ENCODE measurements around the gene FCAMR.

Gene FCAMR

DNA sequence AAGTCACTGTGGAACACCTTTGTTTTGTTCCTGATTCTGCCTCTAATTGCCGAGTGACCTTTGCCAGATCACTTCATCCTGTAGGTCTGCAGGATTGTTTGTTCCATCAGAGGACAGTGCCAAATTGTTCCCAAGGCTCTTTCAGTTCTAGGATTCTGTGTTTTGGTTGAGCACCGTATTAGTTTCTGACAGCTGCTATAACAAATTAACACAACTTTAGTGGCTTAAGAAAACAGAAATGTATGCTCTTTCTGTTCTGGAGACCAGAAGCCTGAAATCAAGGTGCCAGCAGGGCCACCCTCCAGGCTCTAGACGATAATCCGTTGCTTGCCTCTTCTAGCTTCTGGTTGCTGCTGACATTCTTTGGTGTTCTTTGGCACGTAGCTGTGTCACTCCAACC lies 20.6 kb downstream of the FCAMR start:
- H3K4me3 ChIP-seq (ENCODE audit: low read depth, low read length), result no peak overlapping the region
- DNase-seq (ENCODE audit: low read depth, low spot score), result no peak
- in situ Hi-C loops (cut with HindIII; ENCODE audit: low sequenced_read_pairs), result no loop called here
- TF ChIP-seq, protein P1, sequence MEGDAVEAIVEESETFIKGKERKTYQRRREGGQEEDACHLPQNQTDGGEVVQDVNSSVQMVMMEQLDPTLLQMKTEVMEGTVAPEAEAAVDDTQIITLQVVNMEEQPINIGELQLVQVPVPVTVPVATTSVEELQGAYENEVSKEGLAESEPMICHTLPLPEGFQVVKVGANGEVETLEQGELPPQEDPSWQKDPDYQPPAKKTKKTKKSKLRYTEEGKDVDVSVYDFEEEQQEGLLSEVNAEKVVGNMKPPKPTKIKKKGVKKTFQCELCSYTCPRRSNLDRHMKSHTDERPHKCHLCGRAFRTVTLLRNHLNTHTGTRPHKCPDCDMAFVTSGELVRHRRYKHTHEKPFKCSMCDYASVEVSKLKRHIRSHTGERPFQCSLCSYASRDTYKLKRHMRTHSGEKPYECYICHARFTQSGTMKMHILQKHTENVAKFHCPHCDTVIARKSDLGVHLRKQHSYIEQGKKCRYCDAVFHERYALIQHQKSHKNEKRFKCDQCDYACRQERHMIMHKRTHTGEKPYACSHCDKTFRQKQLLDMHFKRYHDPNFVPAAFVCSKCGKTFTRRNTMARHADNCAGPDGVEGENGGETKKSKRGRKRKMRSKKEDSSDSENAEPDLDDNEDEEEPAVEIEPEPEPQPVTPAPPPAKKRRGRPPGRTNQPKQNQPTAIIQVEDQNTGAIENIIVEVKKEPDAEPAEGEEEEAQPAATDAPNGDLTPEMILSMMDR (IDR thresholded peaks at IDR 0.05; ENCODE audit: low read depth, low read length), result no peak

DNA sequence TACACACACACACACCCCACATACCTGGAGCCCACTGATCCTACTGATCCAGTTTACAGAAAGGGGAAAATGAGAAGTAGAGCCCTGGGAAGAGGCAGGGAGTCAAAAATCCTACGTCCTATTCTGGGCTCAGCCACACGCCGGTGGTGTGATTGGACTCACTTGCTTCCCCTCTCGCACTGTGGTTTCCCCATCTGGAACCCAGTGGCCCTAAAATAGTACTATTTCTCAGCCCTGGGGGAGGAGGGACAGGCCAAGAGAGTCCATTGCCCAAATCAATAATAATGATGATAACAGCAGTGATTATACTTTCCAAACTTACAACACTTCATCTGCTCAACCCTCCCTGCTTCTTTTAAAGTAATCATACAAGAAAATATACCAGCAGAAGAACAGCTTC lies 21.1 kb downstream of the FCAMR start:
- no peak overlapping the region for H3K4me3 ChIP-seq (ENCODE audit: low read depth, low read length)
- in situ Hi-C loops (cut with HindIII; ENCODE audit: low sequenced_read_pairs), result no loop called here
- TF ChIP-seq, protein P1 (IDR thresholded peaks at IDR 0.05; ENCODE audit: low read depth, low read length), result no peak

DNA sequence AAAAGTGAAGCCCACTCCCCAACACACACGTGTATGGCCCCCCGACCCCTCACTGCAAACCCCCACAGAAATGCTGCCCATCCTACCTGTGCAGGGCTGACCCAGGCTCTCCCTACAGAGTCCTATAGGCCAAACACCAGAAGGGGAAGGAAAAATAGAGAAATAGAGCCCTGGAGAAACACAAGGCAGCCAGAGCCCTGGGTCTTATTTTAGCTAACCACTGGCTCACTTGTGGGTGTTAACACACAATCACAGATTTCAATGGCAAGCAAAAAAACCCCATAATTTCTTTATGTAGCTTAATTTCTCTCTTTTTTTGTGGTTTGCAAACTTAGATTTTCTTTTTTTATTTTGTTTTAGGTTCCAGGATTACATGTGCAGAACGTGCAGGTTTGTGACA lies 23.0 kb downstream of the FCAMR start:
- in situ Hi-C loops (cut with HindIII; ENCODE audit: low sequenced_read_pairs), result no loop called here
- no peak for DNase-seq (ENCODE audit: low read depth, low spot score)
- TF ChIP-seq, protein P1 (IDR thresholded peaks at IDR 0.05; ENCODE audit: low read depth, low read length), result no peak
- no peak overlapping the region for H3K4me3 ChIP-seq (ENCODE audit: low read depth, low read length)

More for the DNA sequence above, 21.1 kb downstream of the FCAMR start:
- DNase-seq (ENCODE audit: low read depth, low spot score), result no peak

DNA sequence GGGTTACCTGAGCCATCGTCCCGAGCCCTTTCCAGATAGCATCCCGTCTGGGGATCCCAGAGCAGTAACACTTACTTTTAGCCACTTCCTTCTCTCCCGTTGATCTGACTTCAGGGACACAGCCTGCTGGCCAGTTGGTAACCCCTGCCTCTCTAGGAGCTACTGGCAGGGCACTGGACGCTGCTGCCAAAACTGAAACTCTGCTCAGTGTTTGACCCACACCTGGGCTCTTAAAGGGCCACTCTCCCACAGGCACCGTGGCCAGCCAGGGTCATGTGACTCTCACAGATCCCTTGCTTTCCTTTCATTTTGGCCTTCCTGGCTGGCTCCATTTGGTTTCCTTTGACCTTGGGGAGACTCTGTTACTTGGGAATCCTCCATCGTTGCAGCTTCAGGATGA lies 24.0 kb downstream of the FCAMR start, which contains the start of gene PIGR:
TSS of gene PIGR (minus strand) at position 206 of the 400 bp plus-strand sequence. CDS start 5,935 bp downstream, outside the sequence.
- TF ChIP-seq, protein P1 (IDR thresholded peaks at IDR 0.05; ENCODE audit: low read depth, low read length), result no peak
- in situ Hi-C loops (cut with HindIII; ENCODE audit: low sequenced_read_pairs), result no loop called here

DNA sequence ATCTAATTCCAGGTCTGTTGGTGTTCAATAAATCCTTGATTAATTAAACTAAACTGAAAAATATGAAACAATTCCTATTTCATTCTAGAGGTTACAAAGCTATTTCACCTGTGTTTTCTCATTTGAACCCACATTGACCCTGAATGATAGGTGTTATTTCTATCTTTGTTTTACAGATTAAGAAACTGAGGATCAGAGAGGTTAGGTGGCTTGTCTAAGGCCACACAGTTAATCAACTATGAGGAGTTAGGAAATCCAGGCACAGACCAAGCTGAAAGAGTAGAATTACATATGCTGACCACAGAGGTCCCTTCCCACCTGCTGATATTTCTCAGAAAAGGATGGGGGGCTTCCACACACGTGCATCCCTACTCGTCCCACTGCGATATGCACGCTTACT lies 24.5 kb downstream of the FCAMR start:
- DNase-seq (ENCODE audit: low read depth, low spot score), result no peak
- in situ Hi-C loops (cut with HindIII; ENCODE audit: low sequenced_read_pairs), result no loop called here
- no peak overlapping the region for H3K4me3 ChIP-seq (ENCODE audit: low read depth, low read length)
- TF ChIP-seq, protein P1 (IDR thresholded peaks at IDR 0.05; ENCODE audit: low read depth, low read length), result no peak

More for the DNA sequence above, 24.0 kb downstream of the FCAMR start, which contains the start of gene PIGR:
- no peak for DNase-seq (ENCODE audit: low read depth, low spot score)
- H3K4me3 ChIP-seq (ENCODE audit: low read depth, low read length), result no peak within 1 kb of the TSS

DNA sequence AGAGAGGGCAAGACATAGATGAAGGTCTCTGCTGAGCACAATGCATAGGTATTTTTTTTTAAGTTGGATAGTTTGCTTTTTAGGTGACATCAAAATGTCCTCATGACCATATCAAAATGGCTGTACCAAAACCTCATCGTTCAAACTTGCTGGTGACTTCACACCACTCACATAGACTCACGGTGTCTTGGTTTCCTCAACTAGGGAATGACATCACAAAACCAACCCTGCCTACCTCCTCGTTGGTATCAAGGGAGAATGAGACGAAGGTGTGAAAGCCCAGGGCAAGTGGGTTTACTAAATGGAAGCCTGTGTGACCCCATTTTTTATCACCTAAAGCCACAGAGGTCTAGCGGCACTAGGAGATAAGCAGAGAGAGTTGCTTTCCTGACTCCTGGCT lies 25.6 kb downstream of the FCAMR start:
- in situ Hi-C loops (cut with HindIII; ENCODE audit: low sequenced_read_pairs), result no loop called here
- no peak for DNase-seq (ENCODE audit: low read depth, low spot score)
- TF ChIP-seq, protein P1 (IDR thresholded peaks at IDR 0.05; ENCODE audit: low read depth, low read length), result no peak
- H3K4me3 ChIP-seq (ENCODE audit: low read depth, low read length), result no peak overlapping the region
